Ovary (tissue), 9 donors: Measurements from ENCODE around the gene CACNB3. TPM values are rescaled to one million over a fixed set of nuclear protein-coding genes. Genes with fewer than 3 reads are reported as not detected.
"Not testable (repeated sequence)": the region's sequence is repeated elsewhere in the genome, so short reads cannot be mapped to it uniquely, and the experiment has no call there.

Experiments used
- DNase-seq, 5 donors: peaks; one replicate each; pipeline ENCODE4 v3.0.0-alpha.2; 2019 to 2020
- H3K27ac ChIP-seq, 2 donors: fragments of 200-600 bp; one replicate each; pipeline versions ENCODE4 v1.5.1 to v1.8.0; 2019 to 2022
- H3K27me3 ChIP-seq: fragments of 200-600 bp; one replicate; pipeline ENCODE4 v1.8.0; 2022
- H3K36me3 ChIP-seq: fragments of 200-600 bp; sonication (generic); one replicate; pipeline ENCODE4 v1.5.1; 2019
- H3K4me1 ChIP-seq: one replicate; pipeline ENCODE4 v1.8.1; 2013; ENCODE audit warnings: mild to moderate bottlenecking, moderate library complexity; ENCODE audit not compliant: insufficient read depth
- H3K4me3 ChIP-seq: fragments of 200-600 bp; sonication (generic); one replicate; pipeline ENCODE4 v1.5.1; 2017
- H3K9me3 ChIP-seq, 2 donors: fragments of 200-600 bp in 1 of 2; sonication (generic) in 1 of 2; one replicate each; pipeline versions ENCODE4 v1.5.1 to v1.8.1; 2013 to 2019; ENCODE audit warnings: mild to moderate bottlenecking in 1 of 2, moderate library complexity in 1 of 2
- EP300 ChIP-seq: sonication (generic); formaldehyde crosslinking; IDR thresholded peaks from one replicate; pipeline ENCODE4 v1.6.1; 2017; ENCODE audit warnings: antibody characterized with exemption
- POLR2A ChIP-seq: fragments of 450-650 bp; IDR thresholded peaks from one replicate; pipeline ENCODE4 v1.6.1; 2017; ENCODE audit warnings: antibody characterized with exemption, mild to moderate bottlenecking, moderate library complexity
- WGBS, 3 donors: extraction: QIAGEN DNeasy Blood & Tissue Kit in 1 of 3; methylation state at CpG; one replicate each; pipeline versions ENCODE4 v1.1.5 to v1.1.7; 2013 to 2017; 5-methylcytosine and 5-hydroxymethylcytosine counted together
- intact Hi-C, 4 donors: fragments of 100-400 bp; cut with DNase I; formaldehyde crosslinking; loops; one replicate each; pipeline versions ENCODE4 v1.11.0 to v1.15.1; 2022 to 2023
- polyA plus RNA-seq, 2 donors: library from polyadenylated mRNA; stranded (reverse); fragments of 200-250 nt in 1 of 2; fragments of 350-450 nt in 1 of 2; fragmentation: Illumina TruSeq in 1 of 2; extraction: RNeasy Lipid Tissue Mini Kit (QIAGEN cat#74804) in 1 of 2; gene quantifications; one replicate each; pipeline ENCODE4 v1.2.3, GENCODE V29; 2013 to 2014
- total RNA-seq, 7 donors: library from RNA; depleted of rRNA in 2 of 7; stranded (reverse); fragments of >200 nt in 2 of 7; fragmentation: NEBNext Ultra II Directional in 3 of 7; extraction: Animal tissue kit (Norgen Biotek cat#: 25700) in 3 of 7; gene quantifications; one replicate each; pipeline versions ENCODE4 v1.1.0 to v1.2.4, GENCODE V29; 2016 to 2023
- TF ChIP-seq, protein P1 (sequence below), 3 donors: fragments of 450-650 bp in 2 of 3; fragments of 200-600 bp in 1 of 3; IDR thresholded peaks; one replicate each; pipeline versions ENCODE4 v1.5.1 to v1.8.0; 2016 to 2022; ENCODE audit warnings: antibody characterized with exemption in 3 of 3, mild to moderate bottlenecking in 1 of 3
- donor health status: DM: no; HTN: no; CAD: no; lungs with moderate emphysema.
- donor health status: DM: no; HTN: no; CAD: no.
- donor health status: Bipolar disorder and iron deficiency.
- donor health status: DM: yes; HTN: yes; CAD: no.
- donor health status: DM: no; HTN: no; CAD: no.
- donor health status: DM: yes; HTN: yes; CAD: no.

The CACNB3 gene
- total and polyA plus RNA-seq, 9 donors: 24.1 to 162 (median 75.2) TPM

- no peak for DNase-seq
- intact Hi-C loops: loop anchor here in 2 of 4 donors (5.0 kb wide), 1 partner anchor 36 kb away; no protein-coding TSS in a partner anchor
- 42 to 45% (median 43%) methylated on average over 2 of the region's 2 CpGs for WGBS, 3 donors
- TF ChIP-seq POLR2A (no peak), EP300 (no peak)
- TF ChIP-seq, protein P1, sequence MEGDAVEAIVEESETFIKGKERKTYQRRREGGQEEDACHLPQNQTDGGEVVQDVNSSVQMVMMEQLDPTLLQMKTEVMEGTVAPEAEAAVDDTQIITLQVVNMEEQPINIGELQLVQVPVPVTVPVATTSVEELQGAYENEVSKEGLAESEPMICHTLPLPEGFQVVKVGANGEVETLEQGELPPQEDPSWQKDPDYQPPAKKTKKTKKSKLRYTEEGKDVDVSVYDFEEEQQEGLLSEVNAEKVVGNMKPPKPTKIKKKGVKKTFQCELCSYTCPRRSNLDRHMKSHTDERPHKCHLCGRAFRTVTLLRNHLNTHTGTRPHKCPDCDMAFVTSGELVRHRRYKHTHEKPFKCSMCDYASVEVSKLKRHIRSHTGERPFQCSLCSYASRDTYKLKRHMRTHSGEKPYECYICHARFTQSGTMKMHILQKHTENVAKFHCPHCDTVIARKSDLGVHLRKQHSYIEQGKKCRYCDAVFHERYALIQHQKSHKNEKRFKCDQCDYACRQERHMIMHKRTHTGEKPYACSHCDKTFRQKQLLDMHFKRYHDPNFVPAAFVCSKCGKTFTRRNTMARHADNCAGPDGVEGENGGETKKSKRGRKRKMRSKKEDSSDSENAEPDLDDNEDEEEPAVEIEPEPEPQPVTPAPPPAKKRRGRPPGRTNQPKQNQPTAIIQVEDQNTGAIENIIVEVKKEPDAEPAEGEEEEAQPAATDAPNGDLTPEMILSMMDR (IDR thresholded peaks at IDR 0.05): no peak
- H3K27me3 ChIP-seq: no peaks in the 10 kb centered on the region
- no peak overlapping the region for H3K27ac ChIP-seq
- H3K4me1 ChIP-seq: peaks cover 2% of the 10 kb centered on the region
- no peaks in the 10 kb centered on the region for H3K36me3 ChIP-seq
- no peaks in the 10 kb centered on the region for H3K9me3 ChIP-seq
- no peak overlapping the region for H3K4me3 ChIP-seq
Observed at GRCh38 chr12:48856379-48856778, 38.1 kb downstream of the CACNB3 start.

- peaks cover 2% of the 10 kb centered on the region for H3K4me1 ChIP-seq
- H3K4me3 ChIP-seq: no peak overlapping the region
- WGBS, 3 donors: 76 to 82% (median 78%) methylated on average over 13 of the region's 13 CpGs
- H3K36me3 ChIP-seq: no peaks in the 10 kb centered on the region
- H3K27me3 ChIP-seq: no peaks in the 10 kb centered on the region
- no peaks in the 10 kb centered on the region for H3K9me3 ChIP-seq
- intact Hi-C loops: loop anchor here in 2 of 4 donors (5.0 kb wide), 1 partner anchor 35 kb away; no protein-coding TSS in a partner anchor
- DNase-seq: no peak
- TF ChIP-seq EP300 (no peak), POLR2A (no peak)
- TF ChIP-seq, protein P1 (IDR thresholded peaks at IDR 0.05): no peak
- H3K27ac ChIP-seq: no peak overlapping the region
Observed at GRCh38 chr12:48857278-48857994, 39.1 kb downstream of the CACNB3 start.

DNA sequence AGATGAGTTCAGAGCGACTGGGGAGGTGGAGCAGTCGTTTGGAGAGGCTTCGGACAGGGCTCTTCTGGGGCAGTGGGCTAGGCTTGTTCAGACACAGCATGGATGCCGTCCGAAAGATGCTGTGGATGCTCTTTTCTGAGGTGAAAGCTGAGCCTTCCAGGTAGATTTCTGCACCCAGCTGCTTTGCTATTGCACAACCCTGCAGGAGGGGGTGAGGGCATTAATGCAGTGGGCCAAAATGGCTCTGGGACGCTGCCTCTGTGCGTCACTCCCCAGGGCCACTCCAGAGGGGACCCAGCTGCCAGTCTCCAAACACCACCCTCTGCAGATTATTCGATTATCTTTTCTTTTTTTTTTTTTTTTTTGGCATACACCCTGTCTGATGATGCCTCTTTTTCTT is 39.7 kb downstream of the CACNB3 start:
- Histone ChIP-seq H3K4me1 (peaks cover under 1% of the 10 kb centered on the region), H3K9me3 (no peaks in the 10 kb centered on the region), H3K36me3 (no peaks in the 10 kb centered on the region), H3K27ac (no peak overlapping the region), H3K27me3 (no peaks in the 10 kb centered on the region), H3K4me3 (no peak overlapping the region)
- intact Hi-C loops: loop anchor here in 2 of 4 donors (5.0 kb wide), 1 partner anchor 34 kb away; no protein-coding TSS in a partner anchor
- WGBS, 3 donors: 75 to 84% (median 81%) methylated on average over 8 of the region's 8 CpGs
- DNase-seq: no peak
- TF ChIP-seq POLR2A (no peak), EP300 (no peak)
- TF ChIP-seq, protein P1 (IDR thresholded peaks at IDR 0.05): no peak

- no peak overlapping the region for H3K27ac ChIP-seq
- no peak for DNase-seq
- no peaks in the 10 kb centered on the region for H3K9me3 ChIP-seq
- no peaks in the 10 kb centered on the region for H3K36me3 ChIP-seq
- 81 to 86% (median 84%) methylated on average over 5 of the region's 5 CpGs for WGBS, 3 donors
- no peak for TF ChIP-seq EP300
- TF ChIP-seq POLR2A: no peak
- TF ChIP-seq, protein P1 (IDR thresholded peaks at IDR 0.05): no peak
- no peak overlapping the region for H3K4me3 ChIP-seq
- no peaks in the 10 kb centered on the region for H3K27me3 ChIP-seq
- H3K4me1 ChIP-seq: no peaks in the 10 kb centered on the region
- intact Hi-C loops: loop anchor here in 3 of 4 donors (5.0 to 10.0 kb wide), 2 partner anchors 33 to 135 kb away; partner anchors contain the start of gene DDN (in 1 of the 3)
Observed at GRCh38 chr12:48859607-48860006, 41.3 kb downstream of the CACNB3 start.

DNA sequence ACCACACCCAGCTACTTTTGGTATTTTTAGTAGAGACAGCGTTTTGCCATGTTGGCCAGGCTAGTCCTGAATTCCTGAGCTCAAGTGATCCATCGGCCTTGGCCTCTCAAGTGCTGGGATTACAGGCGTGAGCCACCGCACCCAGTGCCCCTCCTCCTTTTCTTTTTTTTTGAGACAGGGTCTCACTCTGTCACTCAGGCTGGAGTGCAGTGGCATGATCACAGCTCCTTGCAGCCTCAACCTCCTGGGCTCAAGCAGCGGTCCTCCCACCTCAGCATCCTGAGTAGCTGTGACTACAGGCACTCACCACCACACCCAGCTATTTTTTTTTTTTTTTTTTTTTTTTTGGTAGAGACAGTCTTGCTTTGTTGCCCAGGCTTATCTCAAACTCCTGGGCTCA is 41.9 kb downstream of the CACNB3 start:
- 81 to 88% (median 88%) methylated on average over 5 of the region's 5 CpGs for WGBS, 3 donors

More for the DNA sequence above, 41.9 kb downstream of the CACNB3 start:
- not testable (repeated sequence) for H3K27ac ChIP-seq, H3K36me3 ChIP-seq, H3K9me3 ChIP-seq, H3K4me3 ChIP-seq, H3K4me1 ChIP-seq, H3K27me3 ChIP-seq, DNase-seq
- intact Hi-C loops: loop anchor here in 1 of 4 donors (10.0 kb wide), 1 partner anchor 135 kb away; the partner anchor contains the start of gene DDN
